GM12878 (cell line): Measurements from ENCODE around the gene KLHDC1. TPM values are rescaled to one million over a fixed set of nuclear protein-coding genes. Genes with fewer than 3 reads are reported as not detected.

ENCODE experiments used
- ATAC-seq: fragments of 200-7000 bp; cut with Tn5 transposase; 3 replicates; pipeline ENCODE4 v1.9.1; 2020; ENCODE audit warnings: mild to moderate bottlenecking, moderate library complexity
- BruUV-seq: library from RNA; stranded (reverse); fragments of 400-500 nt; replicated peaks from 2 replicates; lab custom pipeline; 2021; lab: Mats Ljungman, UMichigan
- CTCF ChIA-PET: fragments of 300-600 bp; sonication (Branson Sonifier 250); formaldehyde crosslinking; extraction: SDS; loops from one replicate; lab custom pipeline; 2021; ENCODE audit warnings: inconsistent platforms; lab: Yijun Ruan, JAX
- POLR2A ChIA-PET: fragments of 350-600 bp; formaldehyde crosslinking; extraction: SDS; loops from one replicate; lab custom pipeline; 2021; ENCODE audit warnings: inconsistent platforms; lab: Charles Lee
- RAD21 ChIA-PET: fragments of 300-600 bp; sonication (Branson Sonifier 250); formaldehyde crosslinking; loops from one replicate; lab custom pipeline; 2023; ENCODE audit warnings: antibody characterized with exemption; ENCODE audit not compliant: unreplicated experiment; lab: Charles Lee
- SMC1A ChIA-PET: fragments of 300-600 bp; sonication (Branson Sonifier 250); formaldehyde crosslinking; loops from one replicate; lab custom pipeline; 2023; ENCODE audit not compliant: unreplicated experiment, uncharacterized antibody; lab: Charles Lee
- DNase-seq: peaks from one replicate; pipeline ENCODE4 v3.0.0-alpha.2; 2011; ENCODE audit warnings: low read depth, low spot score
- FAIRE-seq: peaks from 3 replicates; lab custom pipeline; 2011; peaks lifted over from hg19 to GRCh38; lab: Jason Lieb, UNC
- H2AFZ ChIP-seq: 2 replicates; pipeline ENCODE4 v1.6.0; 2011; ENCODE audit warnings: low read depth, low read length, control low read depth; ENCODE audit not compliant: control insufficient read depth
- H3K27ac ChIP-seq: 2 replicates; pipeline ENCODE4 v1.5.1; 2011; ENCODE audit warnings: control low read depth; ENCODE audit not compliant: control insufficient read depth, insufficient read depth
- H3K27me3 ChIP-seq, 2 experiments: replicated peaks in 1 of 2; 2 replicates each; pipeline versions ENCODE4 v1.6.0 to v1.6.1; 2011; ENCODE audit warnings: low read length in 1 of 2; ENCODE audit not compliant: control insufficient read depth in 2 of 2, insufficient read depth in 2 of 2
- H3K36me3 ChIP-seq, 2 experiments: 2 replicates each; pipeline ENCODE4 v1.5.1; 2011; ENCODE audit warnings: low read length in 1 of 2; ENCODE audit not compliant: control insufficient read depth in 2 of 2, insufficient read depth in 2 of 2
- H3K4me1 ChIP-seq: 2 replicates; pipeline ENCODE4 v1.6.1; 2011; ENCODE audit warnings: mild to moderate bottlenecking, low read length, moderate library complexity, mixed read lengths; ENCODE audit not compliant: control insufficient read depth, insufficient read depth
- H3K4me2 ChIP-seq: 2 replicates; pipeline ENCODE4 v1.6.0; 2011; ENCODE audit warnings: control low read depth; ENCODE audit not compliant: control insufficient read depth, insufficient read depth
- H3K4me3 ChIP-seq: fragments of 200-600 bp; sonication (generic); 2 replicates; pipeline ENCODE4 v1.5.1; 2016
- H3K79me2 ChIP-seq: 2 replicates; pipeline ENCODE4 v1.6.0; 2011; ENCODE audit warnings: low read length; ENCODE audit not compliant: control insufficient read depth, insufficient read depth
- H3K9ac ChIP-seq: 2 replicates; pipeline ENCODE4 v1.8.0; 2011; ENCODE audit warnings: low read length, control low read depth, mixed read lengths; ENCODE audit not compliant: control insufficient read depth, insufficient read depth
- H3K9me3 ChIP-seq: replicated peaks from 3 replicates; pipeline ENCODE4 v1.5.1; 2011; ENCODE audit warnings: mild to moderate bottlenecking, low read length; ENCODE audit not compliant: control insufficient read depth, insufficient read depth
- H4K20me1 ChIP-seq: 2 replicates; pipeline ENCODE4 v1.6.0; 2011; ENCODE audit not compliant: control insufficient read depth, insufficient read depth
- CREB1 ChIP-seq: IDR thresholded peaks from 2 replicates; pipeline ENCODE4 v1.6.1; 2012; ENCODE audit warnings: low read depth, mild to moderate bottlenecking, inconsistent platforms
- HDAC2 ChIP-seq: fragments of 200-600 bp; sonication (generic); IDR thresholded peaks from 2 replicates; pipeline ENCODE4 v1.6.1; 2017
- RELA ChIP-seq: fragments of 450-650 bp; IDR thresholded peaks from 2 replicates; pipeline ENCODE4 v1.8.0; 2014; ENCODE audit warnings: borderline replicate concordance; ENCODE audit not compliant: partially characterized antibody
- SMC3 ChIP-seq: IDR thresholded peaks from 2 replicates; pipeline ENCODE4 v1.6.1; 2011; ENCODE audit warnings: low read length, improper control_type of control experiment, borderline replicate concordance
- WGBS: methylation state at CpG from one replicate; pipeline ENCODE4 v1.1.6; 2016; ENCODE audit warnings: low lambda C conversion rate; ENCODE audit not compliant: insufficient replicate concordance, insufficient coverage; ENCODE audit errors: missing lambda C conversion rate; 5-methylcytosine and 5-hydroxymethylcytosine counted together
- in situ Hi-C: fragments of 300-500 bp; cut with MboI; formaldehyde crosslinking; loops from 9 replicates; pipeline ENCODE4 v1.14.3; 2018; ENCODE audit warnings: mixed read lengths
- intact Hi-C: fragments of 100-400 bp; cut with micrococcal nuclease; formaldehyde crosslinking; loops from one replicate; pipeline ENCODE4 v1.14.2; 2022; ENCODE audit not compliant: unreplicated experiment
- polyA plus RNA-seq, 11 experiments: library from polyadenylated mRNA; depleted of rRNA in 4 of 11; unstranded in 6 of 11; stranded (reverse) in 5 of 11; fragments of >200 nt; fragmentation: Nextera tagmentation in 4 of 11; fragmentation: Illumina TruSeq in 1 of 11; extraction: Ambion mirVana in 4 of 11; extraction: Trizol in 1 of 11; gene quantifications; 1 replicate in 1 of 11; 2 replicates in 10 of 11; pipeline versions ENCODE4 v1.2.1 to v1.2.3, GENCODE V29; 2011 to 2016; ENCODE audit warnings: inconsistent platforms in 2 of 11, missing spikeins in 2 of 11, low read depth in 1 of 11
- total RNA-seq, 4 experiments: library from RNA; depleted of rRNA in 3 of 4; stranded (reverse); fragments of >200 nt in 3 of 4; fragmentation: Illumina TruSeq in 1 of 4; extraction: Trizol in 1 of 4; gene quantifications; 2 replicates each; pipeline versions ENCODE4 v1.2.1 to v1.2.3, GENCODE V29; 2013 to 2021
- TF ChIP-seq, protein P1 (sequence below): fragments of 450-650 bp; IDR thresholded peaks from 2 replicates; pipeline ENCODE4 v1.6.1; 2017; ENCODE audit warnings: borderline replicate concordance

Gene KLHDC1
- total and polyA plus RNA-seq, 10 of the 15 experiments (the other 5 are each of a cell fraction or from before 2014, with no cell fraction given): 0.22 to 0.98 (median 0.55) TPM

DNA sequence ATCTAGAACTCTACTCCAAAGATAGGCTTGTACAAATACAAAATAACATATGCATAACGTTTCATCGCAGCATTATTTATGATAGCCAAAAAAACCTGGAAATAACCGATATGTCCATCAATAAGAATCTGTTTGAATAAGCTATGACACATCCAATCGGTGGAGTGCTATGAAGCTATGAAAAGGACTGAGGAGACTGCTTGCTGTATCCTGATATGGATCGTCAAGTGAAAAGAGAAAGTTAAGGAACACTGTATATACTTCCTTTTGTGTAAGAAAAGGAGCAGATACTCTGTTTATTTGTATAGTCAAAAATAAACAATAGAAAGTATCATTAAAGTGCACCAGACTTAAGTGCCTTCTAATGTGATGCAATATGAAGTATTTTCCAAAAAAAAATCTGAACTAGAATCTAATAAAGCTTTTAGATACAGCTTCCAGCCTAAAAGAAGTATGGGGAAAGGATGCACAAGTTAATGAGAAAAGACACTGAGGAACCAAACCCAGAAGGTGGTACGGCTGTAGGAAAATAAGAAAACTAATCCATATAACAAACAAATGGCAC is 645 bp upstream of the KLHDC1 start:
- ChIA-PET CTCF (interaction anchor here (0.6 to 1.4 kb wide), 2 partner anchors 77 to 95 kb away, joined by 3 to 5 read pairs; no protein-coding TSS in a partner anchor), SMC1A (interaction anchor here (0.6 to 1.8 kb wide), 4 partner anchors 9 to 58 kb away, joined by 3 to 5 read pairs (median 3); partner anchors contain the start of gene DNAAF2), POLR2A (interaction anchor here (0.5 to 1.3 kb wide), 3 partner anchors 68 to 240 kb away, joined by 3 to 5 read pairs (median 3); partner anchors contain the start of genes MGAT2 and RPL36AL), RAD21 (interaction anchor here (0.5 to 1.0 kb wide), 4 partner anchors 9 to 75 kb away, joined by 3 to 4 read pairs (median 4); partner anchors contain the start of gene KLHDC2)
- peaks cover 4% of the 10 kb centered on the region for H3K4me1 ChIP-seq
- in situ Hi-C loops (no loop called here), intact Hi-C loops (loop anchor here (2.0 kb wide), 1 partner anchor 75 kb away; no protein-coding TSS in a partner anchor)
- no peak for FAIRE-seq
- peak overlapping the region; percentile 89 for H3K4me2 ChIP-seq
- H3K9me3 ChIP-seq: no peaks in the 10 kb centered on the region
- ATAC-seq: no peak
- H3K27ac ChIP-seq: no peak overlapping the region
- no peaks in the 10 kb centered on the region for H3K27me3 ChIP-seq
- no TSS peak for BruUV-seq
- whole genome bisulfite sequencing: 92% methylated on average over 6 of the region's 6 CpGs
- DNase-seq: no peak
- H3K4me3 ChIP-seq: peak overlapping the region; percentile 62; the same call in 1 of the 2 replicates
- H2AFZ ChIP-seq: peak overlapping the region; percentile 92
- TF ChIP-seq, protein P1, sequence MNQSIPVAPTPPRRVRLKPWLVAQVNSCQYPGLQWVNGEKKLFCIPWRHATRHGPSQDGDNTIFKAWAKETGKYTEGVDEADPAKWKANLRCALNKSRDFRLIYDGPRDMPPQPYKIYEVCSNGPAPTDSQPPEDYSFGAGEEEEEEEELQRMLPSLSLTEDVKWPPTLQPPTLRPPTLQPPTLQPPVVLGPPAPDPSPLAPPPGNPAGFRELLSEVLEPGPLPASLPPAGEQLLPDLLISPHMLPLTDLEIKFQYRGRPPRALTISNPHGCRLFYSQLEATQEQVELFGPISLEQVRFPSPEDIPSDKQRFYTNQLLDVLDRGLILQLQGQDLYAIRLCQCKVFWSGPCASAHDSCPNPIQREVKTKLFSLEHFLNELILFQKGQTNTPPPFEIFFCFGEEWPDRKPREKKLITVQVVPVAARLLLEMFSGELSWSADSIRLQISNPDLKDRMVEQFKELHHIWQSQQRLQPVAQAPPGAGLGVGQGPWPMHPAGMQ: no peak
- TF ChIP-seq SMC3: no peak
- TF ChIP-seq HDAC2: no peak
- TF ChIP-seq CREB1: no peak
- no peak for TF ChIP-seq RELA
- H3K36me3 ChIP-seq: no peaks in the 10 kb centered on the region
- H4K20me1 ChIP-seq: no peaks in the 10 kb centered on the region
- peaks cover 3% of the 10 kb centered on the region for H3K79me2 ChIP-seq
- no peak overlapping the region for H3K9ac ChIP-seq
